Suprapubic skin (tissue), 4 donors: ENCODE results near the gene RBPJL. TPM values are rescaled to one million over a fixed set of nuclear protein-coding genes. Genes with fewer than 3 reads are reported as not detected.

ENCODE experiments used
- DNase-seq, 2 donors: peaks; one replicate each; pipeline ENCODE4 v3.0.0-alpha.2; 2019; ENCODE audit warnings: low spot score in 2 of 2
- H3K27ac ChIP-seq: fragments of 200-600 bp; sonication (generic); one replicate; pipeline ENCODE4 v1.5.1; 2019
- H3K27me3 ChIP-seq: fragments of 200-600 bp; sonication (generic); one replicate; pipeline ENCODE4 v1.5.1; 2019
- H3K36me3 ChIP-seq: fragments of 200-600 bp; sonication (generic); one replicate; pipeline ENCODE4 v1.5.1; 2019
- H3K4me1 ChIP-seq: fragments of 200-600 bp; sonication (generic); one replicate; pipeline ENCODE4 v1.5.1; 2019
- H3K4me3 ChIP-seq: fragments of 200-600 bp; sonication (generic); one replicate; pipeline ENCODE4 v1.5.1; 2019; ENCODE audit warnings: mild to moderate bottlenecking
- H3K9me3 ChIP-seq: fragments of 200-600 bp; sonication (generic); one replicate; pipeline ENCODE4 v1.5.1; 2019
- EP300 ChIP-seq: sonication (generic); formaldehyde crosslinking; IDR thresholded peaks from one replicate; pipeline ENCODE4 v1.6.1; 2017; ENCODE audit warnings: antibody characterized with exemption
- POLR2A ChIP-seq, 2 donors: fragments of 450-650 bp; IDR thresholded peaks; one replicate each; pipeline ENCODE4 v1.6.1; 2017; ENCODE audit warnings: antibody characterized with exemption in 2 of 2, mild to moderate bottlenecking in 2 of 2, moderate library complexity in 2 of 2
- POLR2AphosphoS5 ChIP-seq, 3 donors: sonication (generic); formaldehyde crosslinking; IDR thresholded peaks; one replicate each; pipeline ENCODE4 v1.6.1; 2017; ENCODE audit warnings: antibody characterized with exemption in 3 of 3
- WGBS: methylation state at CpG from one replicate; pipeline ENCODE4 v1.1.5; 2018; 5-methylcytosine and 5-hydroxymethylcytosine counted together
- total RNA-seq, 4 donors: library from RNA; depleted of rRNA; stranded (reverse); fragments of >200 nt; gene quantifications; one replicate each; pipeline ENCODE4 v1.1.0, GENCODE V29; 2016
- TF ChIP-seq, protein P1 (sequence below), 2 donors: fragments of 200-600 bp in 1 of 2; fragments of 450-650 bp in 1 of 2; sonication (generic) in 1 of 2; IDR thresholded peaks; one replicate each; pipeline ENCODE4 v1.5.1; 2016 to 2019; ENCODE audit warnings: antibody characterized with exemption in 2 of 2, mild to moderate bottlenecking in 1 of 2, moderate library complexity in 1 of 2

The RBPJL gene
- not detected for total RNA-seq

DNA sequence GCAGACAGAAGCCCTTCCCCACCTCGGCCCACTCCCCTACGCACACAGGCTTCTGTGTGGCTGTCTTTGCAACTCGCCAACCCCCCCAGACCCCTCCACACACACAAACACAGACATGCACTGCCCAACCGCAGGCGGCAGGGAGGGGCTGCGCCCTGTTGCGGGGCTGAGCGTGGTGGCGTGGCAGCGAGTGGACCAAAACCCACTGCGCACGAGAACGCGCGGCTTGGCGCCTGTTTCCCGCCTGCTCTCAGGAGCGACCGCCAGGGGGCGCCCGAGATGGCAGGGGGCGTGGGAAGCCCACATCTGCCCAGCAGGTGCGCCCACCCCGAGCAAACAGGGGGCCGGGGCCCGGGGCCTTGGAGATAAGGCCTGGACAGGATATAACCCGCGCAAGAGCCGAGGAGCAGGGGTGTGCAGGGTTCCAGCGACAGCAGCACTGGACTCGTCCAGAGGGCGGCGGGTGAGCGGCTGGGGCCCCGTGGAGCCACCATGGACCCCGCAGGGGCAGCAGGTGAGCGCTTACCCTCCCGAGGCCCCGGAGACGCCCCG lies at the start of gene RBPJL:
RBPJL (plus strand) TSS at position 410 of the 552 bp plus-strand sequence; CDS start at position 493, 83 bp downstream.
- no peak for DNase-seq
- Histone ChIP-seq H3K27ac (no peak within 1 kb of the TSS), H3K36me3 (no peaks in the 10 kb centered on the region), H3K27me3 (peaks cover 14% of the 10 kb centered on the region), H3K4me3 (no peak within 1 kb of the TSS), H3K4me1 (peaks cover 25% of the 10 kb centered on the region), H3K9me3 (no peaks in the 10 kb centered on the region)
- TF ChIP-seq, protein P1, sequence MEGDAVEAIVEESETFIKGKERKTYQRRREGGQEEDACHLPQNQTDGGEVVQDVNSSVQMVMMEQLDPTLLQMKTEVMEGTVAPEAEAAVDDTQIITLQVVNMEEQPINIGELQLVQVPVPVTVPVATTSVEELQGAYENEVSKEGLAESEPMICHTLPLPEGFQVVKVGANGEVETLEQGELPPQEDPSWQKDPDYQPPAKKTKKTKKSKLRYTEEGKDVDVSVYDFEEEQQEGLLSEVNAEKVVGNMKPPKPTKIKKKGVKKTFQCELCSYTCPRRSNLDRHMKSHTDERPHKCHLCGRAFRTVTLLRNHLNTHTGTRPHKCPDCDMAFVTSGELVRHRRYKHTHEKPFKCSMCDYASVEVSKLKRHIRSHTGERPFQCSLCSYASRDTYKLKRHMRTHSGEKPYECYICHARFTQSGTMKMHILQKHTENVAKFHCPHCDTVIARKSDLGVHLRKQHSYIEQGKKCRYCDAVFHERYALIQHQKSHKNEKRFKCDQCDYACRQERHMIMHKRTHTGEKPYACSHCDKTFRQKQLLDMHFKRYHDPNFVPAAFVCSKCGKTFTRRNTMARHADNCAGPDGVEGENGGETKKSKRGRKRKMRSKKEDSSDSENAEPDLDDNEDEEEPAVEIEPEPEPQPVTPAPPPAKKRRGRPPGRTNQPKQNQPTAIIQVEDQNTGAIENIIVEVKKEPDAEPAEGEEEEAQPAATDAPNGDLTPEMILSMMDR (IDR thresholded peaks at IDR 0.05): peak; percentile 7 to 65
- TF ChIP-seq EP300: no peak
- WGBS: 41% methylated on average over 9 of the region's 41 CpGs

- H3K36me3 ChIP-seq: no peaks in the 10 kb centered on the region
- H3K9me3 ChIP-seq: no peaks in the 10 kb centered on the region
- 84% methylated on average over 3 of the region's 3 CpGs for WGBS
- no peak overlapping the region for H3K27ac ChIP-seq
- no peak for DNase-seq
- H3K4me1 ChIP-seq: peaks cover 37% of the 10 kb centered on the region
- TF ChIP-seq POLR2AphosphoS5 (IDR thresholded peaks at IDR 0.05) (no peak), EP300 (no peak), POLR2A (IDR thresholded peaks at IDR 0.05) (no peak)
- TF ChIP-seq, protein P1 (IDR thresholded peaks at IDR 0.05): no peak
- no peak overlapping the region for H3K4me3 ChIP-seq
- peaks cover 12% of the 10 kb centered on the region for H3K27me3 ChIP-seq
Observed at GRCh38 chr20:45257161-45257560, 49.5 kb upstream of the RBPJL start.

DNA sequence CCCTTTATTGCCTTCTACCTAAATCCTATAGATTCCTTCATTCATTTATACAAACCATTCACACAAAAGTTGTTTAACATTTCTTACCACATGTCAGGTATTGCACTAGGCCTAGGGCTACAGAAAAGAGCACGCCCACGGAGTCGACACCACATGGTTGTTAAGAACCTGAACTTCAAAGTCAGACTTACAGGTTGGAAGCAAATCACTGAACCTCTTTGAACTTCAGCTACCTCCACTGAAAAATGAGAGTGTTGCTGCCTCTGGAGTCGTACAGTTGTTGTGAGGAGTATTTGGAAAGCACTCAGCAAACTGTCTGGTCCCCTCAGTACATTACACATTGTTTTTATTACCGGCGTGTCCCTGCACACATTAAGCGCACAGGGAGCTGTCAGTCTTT lies 48.9 kb upstream of the RBPJL start:
- Histone ChIP-seq H3K9me3 (no peaks in the 10 kb centered on the region), H3K4me3 (no peak overlapping the region), H3K36me3 (no peaks in the 10 kb centered on the region), H3K27me3 (peaks cover 12% of the 10 kb centered on the region), H3K4me1 (peaks cover 36% of the 10 kb centered on the region), H3K27ac (no peak overlapping the region)
- DNase-seq: no peak
- TF ChIP-seq POLR2A (IDR thresholded peaks at IDR 0.05): no peak
- TF ChIP-seq, protein P1 (IDR thresholded peaks at IDR 0.05): no peak
- 56% methylated on average over 7 of the region's 7 CpGs for WGBS

DNA sequence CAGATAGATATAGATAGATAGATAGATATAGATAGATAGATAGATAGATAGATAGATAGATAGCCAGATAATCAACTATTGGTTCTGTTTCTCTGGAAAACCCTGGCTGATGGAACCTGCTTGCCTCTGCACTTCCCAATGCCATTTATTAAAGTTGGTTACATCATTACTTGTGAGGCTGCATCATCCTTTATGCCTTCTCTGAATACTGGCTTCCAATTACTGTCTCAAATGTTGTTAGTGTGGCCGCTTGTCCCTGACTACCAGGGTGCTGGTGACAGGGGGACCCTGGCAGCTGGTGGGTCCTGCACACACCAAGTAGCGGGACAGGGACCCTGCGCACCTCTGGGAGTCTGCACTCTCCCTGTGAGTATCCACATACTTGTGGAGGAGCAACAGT lies 48.4 kb upstream of the RBPJL start:
- H3K27me3 ChIP-seq: peaks cover 12% of the 10 kb centered on the region
- no peak for DNase-seq
- no peak overlapping the region for H3K4me3 ChIP-seq
- H3K4me1 ChIP-seq: peaks cover 30% of the 10 kb centered on the region
- no peak overlapping the region for H3K27ac ChIP-seq
- 94% methylated on average over 3 of the region's 3 CpGs for WGBS
- no peaks in the 10 kb centered on the region for H3K36me3 ChIP-seq
- H3K9me3 ChIP-seq: no peaks in the 10 kb centered on the region
- no peak for TF ChIP-seq POLR2A (IDR thresholded peaks at IDR 0.05)
- TF ChIP-seq, protein P1 (IDR thresholded peaks at IDR 0.05): no peak
- TF ChIP-seq EP300: no peak
- no peak for TF ChIP-seq POLR2AphosphoS5 (IDR thresholded peaks at IDR 0.05)

DNA sequence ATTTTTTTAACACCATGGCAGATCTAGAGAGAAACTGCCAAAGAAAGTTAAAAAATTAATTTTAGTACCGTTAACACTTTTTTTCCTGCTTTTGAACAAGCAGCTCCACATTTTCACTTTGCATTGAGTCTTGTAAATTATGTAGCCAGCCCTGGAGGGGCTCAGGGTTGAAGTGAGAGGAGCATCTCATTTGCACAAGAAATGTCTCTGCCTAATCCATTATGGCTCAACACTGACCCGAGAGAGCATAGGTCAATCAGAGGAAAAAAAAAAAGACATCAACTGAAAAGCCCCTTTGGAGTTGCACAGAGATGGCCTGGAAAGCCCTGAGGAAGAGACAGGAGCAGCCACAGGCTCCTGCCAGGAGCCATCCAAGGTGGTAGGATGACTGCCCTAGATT lies 48.0 kb upstream of the RBPJL start:
- H3K9me3 ChIP-seq: no peaks in the 10 kb centered on the region
- no peaks in the 10 kb centered on the region for H3K36me3 ChIP-seq
- H3K4me3 ChIP-seq: no peak overlapping the region
- no peak overlapping the region for H3K27ac ChIP-seq
- DNase-seq: no peak
- H3K27me3 ChIP-seq: peaks cover 12% of the 10 kb centered on the region
- peaks cover 26% of the 10 kb centered on the region for H3K4me1 ChIP-seq
- TF ChIP-seq EP300 (no peak), POLR2A (IDR thresholded peaks at IDR 0.05) (no peak), POLR2AphosphoS5 (IDR thresholded peaks at IDR 0.05) (no peak)
- TF ChIP-seq, protein P1 (IDR thresholded peaks at IDR 0.05): no peak
- WGBS: 64% methylated on average over 2 of the region's 2 CpGs
